ENCODE measurements around the gene SLC45A1.

- TF ChIP-seq POLR2AphosphoS5 (IDR thresholded peaks at IDR 0.05) (no peak), POLR2A (IDR thresholded peaks at IDR 0.05) (no peak), EP300 (IDR thresholded peaks at IDR 0.05) (no peak)
- TF ChIP-seq, protein P1, sequence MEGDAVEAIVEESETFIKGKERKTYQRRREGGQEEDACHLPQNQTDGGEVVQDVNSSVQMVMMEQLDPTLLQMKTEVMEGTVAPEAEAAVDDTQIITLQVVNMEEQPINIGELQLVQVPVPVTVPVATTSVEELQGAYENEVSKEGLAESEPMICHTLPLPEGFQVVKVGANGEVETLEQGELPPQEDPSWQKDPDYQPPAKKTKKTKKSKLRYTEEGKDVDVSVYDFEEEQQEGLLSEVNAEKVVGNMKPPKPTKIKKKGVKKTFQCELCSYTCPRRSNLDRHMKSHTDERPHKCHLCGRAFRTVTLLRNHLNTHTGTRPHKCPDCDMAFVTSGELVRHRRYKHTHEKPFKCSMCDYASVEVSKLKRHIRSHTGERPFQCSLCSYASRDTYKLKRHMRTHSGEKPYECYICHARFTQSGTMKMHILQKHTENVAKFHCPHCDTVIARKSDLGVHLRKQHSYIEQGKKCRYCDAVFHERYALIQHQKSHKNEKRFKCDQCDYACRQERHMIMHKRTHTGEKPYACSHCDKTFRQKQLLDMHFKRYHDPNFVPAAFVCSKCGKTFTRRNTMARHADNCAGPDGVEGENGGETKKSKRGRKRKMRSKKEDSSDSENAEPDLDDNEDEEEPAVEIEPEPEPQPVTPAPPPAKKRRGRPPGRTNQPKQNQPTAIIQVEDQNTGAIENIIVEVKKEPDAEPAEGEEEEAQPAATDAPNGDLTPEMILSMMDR (IDR thresholded peaks at IDR 0.05) = no peak
Measured at GRCh38 chr1:8293641-8294169, 24.2 kb upstream of the SLC45A1 start.

Measured in suprapubic skin (tissue), 4 donors.